A673 (cell line): ENCODE data around the gene NMRAL1.

Source experiments
- CTCF ChIP-seq: fragments of 300-800, 200-600 bp; sonication (generic); conservative IDR thresholded peaks from 2 replicates; pipeline ENCODE4 v1.5.1; 2017; ENCODE audit warnings: low read depth, mild to moderate bottlenecking, antibody characterized with exemption, low read length, moderate library complexity, mixed read lengths
- EZH2 ChIP-seq: fragments of 200-600 bp; sonication (generic); IDR thresholded peaks from 2 replicates; pipeline ENCODE4 v1.6.1; 2017; ENCODE audit warnings: borderline replicate concordance, low read depth, mild to moderate bottlenecking, mixed read lengths, antibody characterized with exemption, low read length; ENCODE audit not compliant: poor library complexity, severe bottlenecking

DNA sequence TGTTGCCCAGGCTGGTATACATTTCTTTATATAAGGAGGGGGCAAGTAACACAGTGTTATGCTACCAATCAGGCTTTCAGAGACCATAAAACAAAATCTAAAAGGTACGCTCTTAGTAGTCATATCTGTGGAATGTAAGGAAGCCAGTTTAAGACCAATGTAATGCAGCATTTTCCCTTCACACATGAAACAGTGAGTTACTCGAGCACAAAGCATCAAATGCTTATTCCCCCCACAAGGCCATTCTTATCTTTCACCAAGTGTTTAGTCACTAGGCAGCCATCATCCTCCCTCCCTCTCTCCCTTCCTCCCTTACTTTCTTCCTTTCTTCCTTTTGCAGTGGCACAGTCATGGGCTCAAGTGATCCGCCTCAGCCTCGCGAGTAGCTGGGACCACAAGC is 14.6 kb upstream of the NMRAL1 start:
- TF ChIP-seq EZH2 (no peak), CTCF (no peak)
